HL-60 (cell line): ENCODE measurements around the gene L3MBTL4.

Experiments used
- GABPA ChIP-seq: IDR thresholded peaks from 2 replicates; pipeline ENCODE4 v1.6.1; 2012; ENCODE audit warnings: low read depth
- POLR2AphosphoS5 ChIP-seq: IDR thresholded peaks from 2 replicates; pipeline ENCODE4 v1.6.1; 2012; ENCODE audit warnings: low read depth
- TF ChIP-seq, protein P1 (sequence below): IDR thresholded peaks from one replicate; pipeline ENCODE4 v1.5.1; 2011; ENCODE audit warnings: low read length, control low read depth, inconsistent platforms; ENCODE audit not compliant: insufficient read depth

DNA sequence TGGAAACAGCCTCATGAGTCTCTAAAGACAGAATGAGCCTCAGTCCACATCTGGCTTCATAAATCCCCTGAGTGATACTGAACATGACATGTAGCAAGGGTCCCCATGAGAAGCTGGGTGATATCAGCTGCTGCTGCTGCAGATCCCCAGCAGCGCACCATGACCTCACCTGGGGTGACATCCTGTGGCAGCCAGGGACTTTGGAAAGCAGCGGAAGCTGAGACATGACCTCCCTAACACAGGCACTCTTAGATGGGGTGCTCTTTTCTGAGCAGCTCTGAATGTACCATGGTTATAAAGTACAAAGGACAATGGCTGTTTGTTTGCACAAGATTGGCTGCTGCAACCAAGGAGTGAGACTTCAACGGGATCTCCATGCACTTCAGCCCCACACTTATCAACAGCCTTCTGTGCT is 444.7 kb downstream of the L3MBTL4 start:
- TF ChIP-seq POLR2AphosphoS5 (no peak), GABPA (no peak)
- TF ChIP-seq, protein P1, sequence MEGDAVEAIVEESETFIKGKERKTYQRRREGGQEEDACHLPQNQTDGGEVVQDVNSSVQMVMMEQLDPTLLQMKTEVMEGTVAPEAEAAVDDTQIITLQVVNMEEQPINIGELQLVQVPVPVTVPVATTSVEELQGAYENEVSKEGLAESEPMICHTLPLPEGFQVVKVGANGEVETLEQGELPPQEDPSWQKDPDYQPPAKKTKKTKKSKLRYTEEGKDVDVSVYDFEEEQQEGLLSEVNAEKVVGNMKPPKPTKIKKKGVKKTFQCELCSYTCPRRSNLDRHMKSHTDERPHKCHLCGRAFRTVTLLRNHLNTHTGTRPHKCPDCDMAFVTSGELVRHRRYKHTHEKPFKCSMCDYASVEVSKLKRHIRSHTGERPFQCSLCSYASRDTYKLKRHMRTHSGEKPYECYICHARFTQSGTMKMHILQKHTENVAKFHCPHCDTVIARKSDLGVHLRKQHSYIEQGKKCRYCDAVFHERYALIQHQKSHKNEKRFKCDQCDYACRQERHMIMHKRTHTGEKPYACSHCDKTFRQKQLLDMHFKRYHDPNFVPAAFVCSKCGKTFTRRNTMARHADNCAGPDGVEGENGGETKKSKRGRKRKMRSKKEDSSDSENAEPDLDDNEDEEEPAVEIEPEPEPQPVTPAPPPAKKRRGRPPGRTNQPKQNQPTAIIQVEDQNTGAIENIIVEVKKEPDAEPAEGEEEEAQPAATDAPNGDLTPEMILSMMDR = no peak
